ENCODE data around the gene CORO2B. TPM values are rescaled to one million over a fixed set of nuclear protein-coding genes. Genes with fewer than 3 reads are reported as not detected.

CORO2B gene
- total RNA-seq, 4 donors from 2014 or later, result 3.1 to 9.6 (median 8.6) TPM

- no peak for DNase-seq
- Histone ChIP-seq H3K27ac (no peak overlapping the region), H3K36me3 (no peaks in the 10 kb centered on the region), H3K27me3 (no peaks in the 10 kb centered on the region), H3K4me1 (peaks cover 5 to 13% of the 10 kb centered on the region in 2 donors), H3K4me3 (replicated peaks in 1 of 3) (no peak overlapping the region), H3K9me3 (no peaks in the 10 kb centered on the region)
- intact Hi-C loops (cut with DNase I), result loop anchor here (5.0 kb wide), 1 partner anchor 142 kb away; no protein-coding TSS in a partner anchor
- no peak for TF ChIP-seq POLR2A (IDR thresholded peaks at IDR 0.05)
These were observed 156.1 kb downstream of the CORO2B start for GRCh38 chr15:68734881-68735280.

- Histone ChIP-seq H3K4me3 (replicated peaks in 1 of 3) (no peak overlapping the region), H3K4me1 (peaks cover 0 to 5% of the 10 kb centered on the region in 2 donors), H3K9me3 (no peaks in the 10 kb centered on the region), H3K27me3 (no peaks in the 10 kb centered on the region), H3K27ac (no peak overlapping the region), H3K36me3 (no peaks in the 10 kb centered on the region)
- TF ChIP-seq POLR2A (IDR thresholded peaks at IDR 0.05) (no peak), CTCF (IDR thresholded peaks at IDR 0.05) (no peak)
- intact Hi-C loops (cut with DNase I), result no loop called here
- no peak for DNase-seq
These were observed 156.8 kb downstream of the CORO2B start for GRCh38 chr15:68735610-68736009.

DNA sequence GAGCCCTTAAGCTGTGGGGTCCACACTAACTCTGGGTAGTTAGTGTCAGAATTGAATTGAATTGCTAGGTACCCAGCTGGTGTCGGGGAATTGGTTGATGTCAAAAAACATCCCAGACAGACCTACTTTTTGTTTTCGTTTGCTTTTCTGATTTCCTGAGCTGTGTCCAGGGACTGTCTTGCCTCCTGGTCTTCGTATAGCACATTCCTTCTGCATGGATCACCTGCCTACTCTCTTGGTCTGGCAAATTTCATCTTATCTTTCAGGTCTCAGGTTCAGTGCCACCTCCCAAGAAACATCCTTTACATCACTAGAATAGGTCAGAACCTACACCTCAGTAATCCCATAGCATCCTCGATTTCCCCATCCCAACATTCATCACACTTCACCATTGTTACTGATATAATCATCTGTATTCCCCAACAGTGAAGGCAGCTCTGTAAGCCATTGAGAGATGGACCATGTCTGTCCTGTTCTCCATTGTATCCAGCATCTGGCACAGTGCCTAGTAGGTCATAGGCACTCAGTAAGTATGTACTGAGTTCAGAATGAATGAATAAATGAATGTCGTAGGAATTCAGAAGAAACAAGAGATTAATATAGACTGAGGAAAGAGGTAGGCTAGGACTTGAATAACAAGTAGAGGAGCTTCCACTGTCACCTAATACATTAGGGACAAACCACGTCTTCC, 160.7 kb downstream of the CORO2B start:
- no peak overlapping the region for H3K27ac ChIP-seq
- intact Hi-C loops (cut with DNase I), result no loop called here
- 73 to 74% methylated on average over 6 of the region's 6 CpGs for WGBS, 2 donors
- no peaks in the 10 kb centered on the region for H3K4me1 ChIP-seq
- H3K36me3 ChIP-seq, result no peaks in the 10 kb centered on the region
- no peak for TF ChIP-seq CTCF (IDR thresholded peaks at IDR 0.05)
- TF ChIP-seq POLR2A (IDR thresholded peaks at IDR 0.05), result no peak
- H3K27me3 ChIP-seq, result no peaks in the 10 kb centered on the region
- H3K4me3 ChIP-seq (replicated peaks in 1 of 3), result no peak overlapping the region
- no peaks in the 10 kb centered on the region for H3K9me3 ChIP-seq
- DNase-seq, result no peak

DNA sequence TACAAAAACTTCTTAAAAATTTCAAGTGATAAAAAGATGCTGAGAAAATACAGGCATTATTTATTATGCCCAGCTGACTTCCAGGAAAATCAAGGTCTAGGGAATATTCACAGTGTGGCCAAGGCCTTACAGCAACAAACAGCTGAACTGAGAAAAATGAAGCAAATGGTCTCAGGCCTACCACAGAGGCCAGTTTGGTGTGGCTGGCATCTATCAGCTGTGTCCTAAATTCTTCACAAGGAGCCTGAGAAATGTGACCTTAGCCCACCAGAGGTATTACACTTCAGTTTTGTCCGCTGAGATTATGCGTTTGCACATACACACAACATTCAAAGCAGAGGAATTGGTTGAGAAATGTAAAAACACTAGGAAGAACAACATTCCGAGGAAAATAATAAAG, 164.5 kb downstream of the CORO2B start:
- no peak for TF ChIP-seq POLR2A (IDR thresholded peaks at IDR 0.05)
- DNase-seq, result no peak
- Histone ChIP-seq H3K9me3 (no peaks in the 10 kb centered on the region), H3K36me3 (no peaks in the 10 kb centered on the region), H3K27me3 (no peaks in the 10 kb centered on the region), H3K4me3 (replicated peaks in 1 of 3) (no peak overlapping the region), H3K27ac (no peak overlapping the region), H3K4me1 (no peaks in the 10 kb centered on the region)
- 96 to 100% methylated on average over 3 of the region's 3 CpGs for WGBS, 2 donors
- intact Hi-C loops (cut with DNase I), result no loop called here

GRCh38 chr15:68749365-68749764, 170.6 kb downstream of the CORO2B start:
- no peaks in the 10 kb centered on the region for H3K4me1 ChIP-seq
- no peaks in the 10 kb centered on the region for H3K36me3 ChIP-seq
- no peaks in the 10 kb centered on the region for H3K27me3 ChIP-seq
- no peak overlapping the region for H3K27ac ChIP-seq
- WGBS, 2 donors, result 91 to 94% methylated on average over 7 of the region's 7 CpGs
- no peaks in the 10 kb centered on the region for H3K9me3 ChIP-seq
- H3K4me3 ChIP-seq (replicated peaks in 1 of 3), result no peak overlapping the region
- intact Hi-C loops (cut with DNase I), result no loop called here
- TF ChIP-seq POLR2A (IDR thresholded peaks at IDR 0.05) (no peak), CTCF (IDR thresholded peaks at IDR 0.05) (no peak)
- DNase-seq, result no peak

GRCh38 chr15:68749793-68750192, 171.0 kb downstream of the CORO2B start:
- H3K27me3 ChIP-seq, result no peaks in the 10 kb centered on the region
- H3K4me3 ChIP-seq (replicated peaks in 1 of 3), result no peak overlapping the region
- TF ChIP-seq CTCF (IDR thresholded peaks at IDR 0.05), result no peak
- TF ChIP-seq POLR2A (IDR thresholded peaks at IDR 0.05), result no peak
- H3K4me1 ChIP-seq, result no peaks in the 10 kb centered on the region
- H3K36me3 ChIP-seq, result no peaks in the 10 kb centered on the region
- H3K27ac ChIP-seq, result no peak overlapping the region
- no peaks in the 10 kb centered on the region for H3K9me3 ChIP-seq
- no peak for DNase-seq
- WGBS, 2 donors, result 79 to 89% methylated on average over 2 of the region's 2 CpGs
- intact Hi-C loops (cut with DNase I), result no loop called here

All from thyroid gland (tissue), 4 donors.